Measurements from ENCODE around the gene GSK3A.

The GSK3A gene

DNA sequence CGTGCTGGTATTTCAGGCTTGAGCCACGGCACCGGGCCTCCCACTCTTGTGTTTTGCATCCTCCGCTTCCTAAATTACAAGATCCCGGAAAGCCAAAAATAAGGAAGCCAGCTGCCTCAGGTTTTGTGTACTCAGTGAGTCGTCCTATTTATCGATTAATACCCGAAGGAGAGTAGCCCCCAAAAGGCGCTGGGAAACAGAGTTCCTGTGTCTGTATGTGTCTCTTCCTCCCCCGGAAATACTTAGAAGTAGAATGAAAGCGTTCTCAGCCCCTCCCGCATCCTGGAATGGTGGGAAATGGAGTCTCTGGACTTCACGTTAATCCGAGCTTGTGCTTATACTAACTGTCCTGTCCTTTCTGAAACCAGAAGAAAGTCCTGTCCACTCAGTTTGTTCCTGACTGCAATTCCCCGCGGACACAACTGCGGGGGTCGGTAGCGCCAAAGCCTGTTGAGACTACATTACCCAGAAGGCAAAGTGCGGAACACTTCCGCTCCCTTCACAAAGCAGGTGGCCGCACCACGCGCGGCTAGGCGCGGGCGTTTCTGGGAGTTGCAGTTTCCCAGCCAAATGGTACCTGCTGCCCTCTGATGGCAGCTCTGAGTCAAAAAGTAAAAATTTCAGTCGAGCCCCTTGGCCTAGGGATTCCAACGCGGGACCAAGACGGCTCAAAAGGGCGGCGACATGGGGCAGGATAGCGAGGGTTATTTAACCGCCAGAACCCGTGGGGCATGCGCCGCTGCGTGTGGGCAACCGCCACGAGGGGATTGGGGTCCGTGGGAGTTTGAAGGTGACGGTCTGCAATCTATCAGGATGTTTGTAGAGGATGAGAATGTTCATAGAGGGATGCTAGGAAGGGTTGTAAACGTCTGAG lies 2.2 kb upstream of the GSK3A start:
- Histone ChIP-seq H3K18ac (ENCODE audit: low read depth in 1 of 2, low read length in 2 of 2) (peak overlapping the region; percentile 54 to 64), H4K8ac (ENCODE audit: low read length) (peak overlapping the region; percentile 83), H3K14ac (ENCODE audit: low read length in 2 of 2) (peak overlapping the region in 1 of 2 experiments; percentile 7), H3K9me3 (ENCODE audit: control insufficient read depth, low read length) (no peaks in the 10 kb centered on the region), H2BK12ac (ENCODE audit: low read length in 2 of 2) (peak overlapping the region in 1 of 2 experiments; percentile 80), H2AK5ac (ENCODE audit: low read length, severe bottlenecking) (peak overlapping the region; percentile 55), H3K23ac (ENCODE audit: low read length in 2 of 2) (no peak overlapping the region), H3K9ac (ENCODE audit: low read length) (peak overlapping the region; percentile 99), H3K27me3 (ENCODE audit: control insufficient read depth in 1 of 2, insufficient read depth in 1 of 2, low read length in 2 of 2) (no peaks in the 10 kb centered on the region), H4K91ac (ENCODE audit: low read length) (peak overlapping the region; percentile 56), H3K4me1 (ENCODE audit: control insufficient read depth, insufficient read depth, low read depth, low read length) (peaks cover 33% of the 10 kb centered on the region), H3K79me1 (replicated peaks; ENCODE audit: low read length, poor library complexity, severe bottlenecking) (peaks cover 26% of the 10 kb centered on the region), H2BK15ac (ENCODE audit: low read depth, poor library complexity, severe bottlenecking) (peak overlapping the region; percentile 60), H2BK5ac (ENCODE audit: low read depth, low read length, poor library complexity, severe bottlenecking) (no peak overlapping the region), H3K36me3 (ENCODE audit: control insufficient read depth in 1 of 2, insufficient read depth in 2 of 2, low read depth in 1 of 2, low read length in 2 of 2) (peaks cover 19 to 41% of the 10 kb centered on the region in 2 experiments), H2AFZ (ENCODE audit: low read depth, low read length) (no peak overlapping the region), H3K4ac (ENCODE audit: low read depth in 1 of 2, low read length in 2 of 2) (peak overlapping the region; percentile 76 to 81), H3K4me2 (ENCODE audit: low read length, poor library complexity, severe bottlenecking) (peak overlapping the region; percentile 79), H3K27ac (ENCODE audit: low read length, poor library complexity, severe bottlenecking) (peak overlapping the region; percentile 92), H2BK120ac (ENCODE audit: low read depth, low read length) (no peak overlapping the region), H3K4me3 (ENCODE audit: insufficient read depth in 1 of 2, low read depth in 1 of 2, low read length in 2 of 2) (peak overlapping the region in 1 of 2 experiments; percentile 81)
- 13% methylated on average over 45 of the region's 45 CpGs for WGBS
- DNase-seq: peak; percentile 96

DNA sequence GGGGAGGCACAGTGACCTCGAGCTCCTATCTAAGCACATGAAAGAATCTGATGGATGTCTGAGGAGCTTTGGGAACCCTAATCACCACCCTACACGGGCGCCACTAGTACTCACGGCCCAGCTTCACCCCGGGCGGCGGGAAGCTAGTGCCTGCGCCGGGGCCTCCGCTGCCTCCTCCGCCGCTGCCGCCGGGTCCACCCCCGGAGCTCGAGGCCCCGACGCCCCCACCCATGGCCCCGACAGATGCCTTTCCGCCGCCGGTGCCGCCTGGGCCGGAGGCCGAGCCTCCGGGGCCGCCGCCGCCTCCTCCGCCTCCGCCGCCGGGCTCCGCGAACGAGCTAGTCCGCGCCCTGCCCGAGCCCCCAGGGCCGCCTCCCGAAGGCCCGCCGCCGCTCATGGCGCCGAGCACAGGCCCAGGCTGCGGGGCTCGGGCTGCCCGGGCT lies 312 bp downstream of the GSK3A start:
- H2BK12ac ChIP-seq (ENCODE audit: low read length in 2 of 2): no peak overlapping the region
- H2BK5ac ChIP-seq (ENCODE audit: low read depth, low read length, poor library complexity, severe bottlenecking): peak overlapping the region; percentile 79
- H3K14ac ChIP-seq (ENCODE audit: low read length in 2 of 2): peak overlapping the region; percentile 66 to 80
- H2BK120ac ChIP-seq (ENCODE audit: low read depth, low read length): peak overlapping the region; percentile 77
- H3K4me1 ChIP-seq (ENCODE audit: control insufficient read depth, insufficient read depth, low read depth, low read length): peaks cover 26% of the 10 kb centered on the region
- H4K8ac ChIP-seq (ENCODE audit: low read length): peak overlapping the region; percentile 93
- H3K4me2 ChIP-seq (ENCODE audit: low read length, poor library complexity, severe bottlenecking): peak overlapping the region; percentile 84
- peak overlapping the region; percentile 39 for H3K27ac ChIP-seq (ENCODE audit: low read length, poor library complexity, severe bottlenecking)
- H3K79me1 ChIP-seq (replicated peaks; ENCODE audit: low read length, poor library complexity, severe bottlenecking): peaks cover 22% of the 10 kb centered on the region
- 1% methylated on average over 35 of the region's 49 CpGs for WGBS
- no peaks in the 10 kb centered on the region for H3K27me3 ChIP-seq (ENCODE audit: control insufficient read depth in 1 of 2, insufficient read depth in 1 of 2, low read length in 2 of 2)
- H2AFZ ChIP-seq (ENCODE audit: low read depth, low read length): peak overlapping the region; percentile 44
- no peak overlapping the region for H2AK5ac ChIP-seq (ENCODE audit: low read length, severe bottlenecking)
- no peaks in the 10 kb centered on the region for H3K9me3 ChIP-seq (ENCODE audit: control insufficient read depth, low read length)
- H3K9ac ChIP-seq (ENCODE audit: low read length): peak overlapping the region; percentile 99
- H3K4ac ChIP-seq (ENCODE audit: low read depth in 1 of 2, low read length in 2 of 2): peak overlapping the region; percentile 60 to 83
- peak overlapping the region; percentile 85 for H4K91ac ChIP-seq (ENCODE audit: low read length)
- peak overlapping the region; percentile 76 to 84 for H3K18ac ChIP-seq (ENCODE audit: low read depth in 1 of 2, low read length in 2 of 2)
- H3K36me3 ChIP-seq (ENCODE audit: control insufficient read depth in 1 of 2, insufficient read depth in 2 of 2, low read depth in 1 of 2, low read length in 2 of 2): peaks cover 18 to 27% of the 10 kb centered on the region in 2 experiments
- peak overlapping the region in 1 of 2 experiments; percentile 81 for H3K23ac ChIP-seq (ENCODE audit: low read length in 2 of 2)
- peak overlapping the region; percentile 85 to 94 for H3K4me3 ChIP-seq (ENCODE audit: insufficient read depth in 1 of 2, low read depth in 1 of 2, low read length in 2 of 2)
- DNase-seq: peak; percentile 12
- no peak overlapping the region for H2BK15ac ChIP-seq (ENCODE audit: low read depth, poor library complexity, severe bottlenecking)

- Histone ChIP-seq H3K36me3 (ENCODE audit: control insufficient read depth in 1 of 2, insufficient read depth in 2 of 2, low read depth in 1 of 2, low read length in 2 of 2) (peaks cover 26 to 27% of the 10 kb centered on the region in 2 experiments), H2BK12ac (ENCODE audit: low read length in 2 of 2) (no peak overlapping the region), H3K23ac (ENCODE audit: low read length in 2 of 2) (no peak overlapping the region), H2BK120ac (ENCODE audit: low read depth, low read length) (no peak overlapping the region), H3K14ac (ENCODE audit: low read length in 2 of 2) (no peak overlapping the region), H3K79me1 (replicated peaks; ENCODE audit: low read length, poor library complexity, severe bottlenecking) (peaks cover 26% of the 10 kb centered on the region), H3K4me2 (ENCODE audit: low read length, poor library complexity, severe bottlenecking) (peak overlapping the region; percentile 84), H3K27ac (ENCODE audit: low read length, poor library complexity, severe bottlenecking) (no peak overlapping the region), H3K4me1 (ENCODE audit: control insufficient read depth, insufficient read depth, low read depth, low read length) (peaks cover 19% of the 10 kb centered on the region), H4K8ac (ENCODE audit: low read length) (no peak overlapping the region), H4K91ac (ENCODE audit: low read length) (no peak overlapping the region), H3K9me3 (ENCODE audit: control insufficient read depth, low read length) (no peaks in the 10 kb centered on the region), H3K27me3 (ENCODE audit: control insufficient read depth in 1 of 2, insufficient read depth in 1 of 2, low read length in 2 of 2) (no peaks in the 10 kb centered on the region), H2BK15ac (ENCODE audit: low read depth, poor library complexity, severe bottlenecking) (no peak overlapping the region), H2BK5ac (ENCODE audit: low read depth, low read length, poor library complexity, severe bottlenecking) (no peak overlapping the region), H3K18ac (ENCODE audit: low read depth in 1 of 2, low read length in 2 of 2) (no peak overlapping the region), H2AFZ (ENCODE audit: low read depth, low read length) (no peak overlapping the region), H3K9ac (ENCODE audit: low read length) (peak overlapping the region; percentile 99), H3K4me3 (ENCODE audit: insufficient read depth in 1 of 2, low read depth in 1 of 2, low read length in 2 of 2) (peak overlapping the region in 1 of 2 experiments; percentile 94), H2AK5ac (ENCODE audit: low read length, severe bottlenecking) (no peak overlapping the region), H3K4ac (ENCODE audit: low read depth in 1 of 2, low read length in 2 of 2) (no peak overlapping the region)
- WGBS: 90% methylated on average over 3 of the region's 3 CpGs
- DNase-seq: no peak
Measured at GRCh38 chr19:42241279-42241678, 1.1 kb downstream of the GSK3A start.

GRCh38 chr19:42239544-42240220 lies 2.7 kb downstream of the GSK3A start:
- Histone ChIP-seq H3K14ac (ENCODE audit: low read length in 2 of 2) (no peak overlapping the region), H3K79me1 (replicated peaks; ENCODE audit: low read length, poor library complexity, severe bottlenecking) (peaks cover 32% of the 10 kb centered on the region), H3K4me1 (ENCODE audit: control insufficient read depth, insufficient read depth, low read depth, low read length) (peaks cover 15% of the 10 kb centered on the region)

More at GRCh38 chr19:42239544-42240220, 2.7 kb downstream of the GSK3A start:
- Histone ChIP-seq H3K36me3 (ENCODE audit: control insufficient read depth in 1 of 2, insufficient read depth in 2 of 2, low read depth in 1 of 2, low read length in 2 of 2) (peaks cover 41 to 42% of the 10 kb centered on the region in 2 experiments), H3K9ac (ENCODE audit: low read length) (no peak overlapping the region), H2BK12ac (ENCODE audit: low read length in 2 of 2) (peak overlapping the region in 1 of 2 experiments; percentile 24), H3K9me3 (ENCODE audit: control insufficient read depth, low read length) (no peaks in the 10 kb centered on the region), H3K18ac (ENCODE audit: low read depth in 1 of 2, low read length in 2 of 2) (no peak overlapping the region), H2BK15ac (ENCODE audit: low read depth, poor library complexity, severe bottlenecking) (no peak overlapping the region), H2BK120ac (ENCODE audit: low read depth, low read length) (no peak overlapping the region), H3K27me3 (ENCODE audit: control insufficient read depth in 1 of 2, insufficient read depth in 1 of 2, low read length in 2 of 2) (no peaks in the 10 kb centered on the region), H3K4ac (ENCODE audit: low read depth in 1 of 2, low read length in 2 of 2) (no peak overlapping the region), H3K4me2 (ENCODE audit: low read length, poor library complexity, severe bottlenecking) (no peak overlapping the region), H3K23ac (ENCODE audit: low read length in 2 of 2) (no peak overlapping the region), H4K8ac (ENCODE audit: low read length) (no peak overlapping the region), H4K91ac (ENCODE audit: low read length) (no peak overlapping the region), H3K4me3 (ENCODE audit: insufficient read depth in 1 of 2, low read depth in 1 of 2, low read length in 2 of 2) (no peak overlapping the region), H2AK5ac (ENCODE audit: low read length, severe bottlenecking) (no peak overlapping the region), H2AFZ (ENCODE audit: low read depth, low read length) (no peak overlapping the region), H2BK5ac (ENCODE audit: low read depth, low read length, poor library complexity, severe bottlenecking) (no peak overlapping the region), H3K27ac (ENCODE audit: low read length, poor library complexity, severe bottlenecking) (no peak overlapping the region)
- WGBS: 96% methylated on average over 9 of the region's 10 CpGs
- no peak for DNase-seq
